ENCODE measurements around the gene CHRDL1.

CHRDL1 gene

DNA sequence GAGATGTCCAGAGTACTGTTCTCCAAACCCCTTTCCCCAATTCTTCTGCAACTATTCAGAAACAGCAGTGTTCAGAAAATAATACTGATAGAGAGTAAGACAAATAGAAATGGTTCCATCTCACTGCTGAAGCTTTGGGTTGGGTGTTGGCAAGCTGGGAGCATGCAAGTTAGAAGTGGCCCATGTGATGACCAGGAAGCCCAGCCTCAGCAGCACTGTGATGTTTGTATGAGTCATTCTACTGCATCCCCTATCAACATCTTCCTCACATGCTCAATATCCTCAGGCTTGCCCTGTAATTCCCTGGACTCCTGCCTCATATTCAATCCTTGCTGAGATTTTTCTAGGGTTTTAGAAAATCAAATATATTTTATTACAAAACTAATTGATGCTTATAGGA, 96.5 kb downstream of the CHRDL1 start:
- Histone ChIP-seq H3K4me1 (ENCODE audit: control insufficient read depth in 1 of 2, insufficient read depth in 1 of 2, low read depth in 1 of 2, low read length in 1 of 2) (no peaks in the 10 kb centered on the region), H3K27ac (no peak overlapping the region), H3K36me3 (no peaks in the 10 kb centered on the region), H3K9me3 (no peaks in the 10 kb centered on the region), H3K27me3 (no peaks in the 10 kb centered on the region), H3K4me3 (ENCODE audit: low read depth in 1 of 2, low read length in 1 of 2) (no peak overlapping the region)
- TF ChIP-seq, protein P1, sequence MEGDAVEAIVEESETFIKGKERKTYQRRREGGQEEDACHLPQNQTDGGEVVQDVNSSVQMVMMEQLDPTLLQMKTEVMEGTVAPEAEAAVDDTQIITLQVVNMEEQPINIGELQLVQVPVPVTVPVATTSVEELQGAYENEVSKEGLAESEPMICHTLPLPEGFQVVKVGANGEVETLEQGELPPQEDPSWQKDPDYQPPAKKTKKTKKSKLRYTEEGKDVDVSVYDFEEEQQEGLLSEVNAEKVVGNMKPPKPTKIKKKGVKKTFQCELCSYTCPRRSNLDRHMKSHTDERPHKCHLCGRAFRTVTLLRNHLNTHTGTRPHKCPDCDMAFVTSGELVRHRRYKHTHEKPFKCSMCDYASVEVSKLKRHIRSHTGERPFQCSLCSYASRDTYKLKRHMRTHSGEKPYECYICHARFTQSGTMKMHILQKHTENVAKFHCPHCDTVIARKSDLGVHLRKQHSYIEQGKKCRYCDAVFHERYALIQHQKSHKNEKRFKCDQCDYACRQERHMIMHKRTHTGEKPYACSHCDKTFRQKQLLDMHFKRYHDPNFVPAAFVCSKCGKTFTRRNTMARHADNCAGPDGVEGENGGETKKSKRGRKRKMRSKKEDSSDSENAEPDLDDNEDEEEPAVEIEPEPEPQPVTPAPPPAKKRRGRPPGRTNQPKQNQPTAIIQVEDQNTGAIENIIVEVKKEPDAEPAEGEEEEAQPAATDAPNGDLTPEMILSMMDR (IDR thresholded peaks at IDR 0.05), result no peak

DNA sequence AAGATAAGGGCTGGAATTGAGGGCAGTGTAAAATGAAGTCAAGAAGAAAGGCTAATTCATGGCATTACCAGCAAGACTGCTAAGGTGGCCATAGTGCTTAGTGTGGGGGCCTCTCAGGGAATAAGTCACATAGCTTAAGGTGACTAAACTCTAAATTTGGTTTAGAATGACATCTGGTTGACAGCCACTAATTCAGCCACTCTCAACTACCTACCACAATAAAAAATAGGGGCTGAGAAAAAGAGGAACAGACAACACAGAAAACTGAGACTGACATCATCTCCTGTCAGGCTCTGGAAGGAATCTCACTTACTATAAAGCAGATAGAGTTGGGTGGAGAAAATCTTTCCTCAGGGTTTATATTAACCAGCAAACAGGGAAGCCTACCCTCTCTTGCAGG, 96.9 kb downstream of the CHRDL1 start:
- H3K4me3 ChIP-seq (ENCODE audit: low read depth in 1 of 2, low read length in 1 of 2), result no peak overlapping the region
- H3K27me3 ChIP-seq, result no peaks in the 10 kb centered on the region
- no peaks in the 10 kb centered on the region for H3K36me3 ChIP-seq
- no peaks in the 10 kb centered on the region for H3K9me3 ChIP-seq
- TF ChIP-seq, protein P1 (IDR thresholded peaks at IDR 0.05), result no peak
- H3K4me1 ChIP-seq (ENCODE audit: control insufficient read depth in 1 of 2, insufficient read depth in 1 of 2, low read depth in 1 of 2, low read length in 1 of 2), result no peaks in the 10 kb centered on the region
- no peak overlapping the region for H3K27ac ChIP-seq

DNA sequence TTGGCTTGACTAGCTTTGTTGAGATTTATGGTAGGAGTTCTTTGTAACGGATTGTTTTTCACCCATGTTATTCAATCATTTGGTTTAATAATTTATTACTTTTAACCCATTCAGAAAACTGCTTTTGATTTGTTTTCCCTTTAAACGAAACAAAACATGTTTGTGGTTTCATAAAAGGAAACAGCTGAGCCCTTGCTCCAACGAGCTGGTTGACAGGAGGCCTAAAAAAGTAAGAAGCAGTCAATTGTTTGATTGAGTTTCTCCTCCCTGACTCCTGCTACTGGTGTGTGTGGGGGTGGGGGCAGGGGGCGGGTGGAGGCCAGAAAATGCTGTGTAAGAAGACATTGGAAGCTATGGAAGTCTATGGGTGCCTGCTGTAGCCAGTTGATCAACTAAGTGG, 102.8 kb downstream of the CHRDL1 start:
- Histone ChIP-seq H3K36me3 (no peaks in the 10 kb centered on the region), H3K9me3 (no peaks in the 10 kb centered on the region), H3K4me1 (ENCODE audit: control insufficient read depth in 1 of 2, insufficient read depth in 1 of 2, low read depth in 1 of 2, low read length in 1 of 2) (no peaks in the 10 kb centered on the region), H3K4me3 (ENCODE audit: low read depth in 1 of 2, low read length in 1 of 2) (no peak overlapping the region), H3K27me3 (no peaks in the 10 kb centered on the region), H3K27ac (no peak overlapping the region)
- TF ChIP-seq, protein P1 (IDR thresholded peaks at IDR 0.05), result no peak

DNA sequence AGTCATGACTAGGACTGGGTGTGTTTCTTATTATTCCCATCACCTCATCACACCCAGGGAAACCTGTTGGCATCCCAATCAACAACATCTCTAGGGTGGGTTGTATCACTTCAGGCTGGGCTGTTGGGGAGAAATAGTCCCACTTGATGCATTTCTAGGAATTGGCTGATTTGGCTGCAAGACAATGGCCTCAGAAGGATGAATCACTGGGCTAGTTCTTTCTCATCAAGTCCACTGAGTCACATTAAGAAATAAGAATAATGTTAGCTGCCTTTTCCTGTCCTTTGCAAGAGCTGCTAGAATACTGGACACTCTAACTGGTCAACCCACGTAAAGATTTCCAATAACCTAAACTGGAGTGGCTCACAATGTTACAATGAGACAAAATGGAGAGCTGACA, 104.2 kb downstream of the CHRDL1 start:
- TF ChIP-seq, protein P1 (IDR thresholded peaks at IDR 0.05), result no peak
- H3K36me3 ChIP-seq, result no peaks in the 10 kb centered on the region
- no peaks in the 10 kb centered on the region for H3K9me3 ChIP-seq
- no peaks in the 10 kb centered on the region for H3K4me1 ChIP-seq (ENCODE audit: control insufficient read depth in 1 of 2, insufficient read depth in 1 of 2, low read depth in 1 of 2, low read length in 1 of 2)
- H3K27ac ChIP-seq, result no peak overlapping the region
- H3K27me3 ChIP-seq, result no peaks in the 10 kb centered on the region
- no peak overlapping the region for H3K4me3 ChIP-seq (ENCODE audit: low read depth in 1 of 2, low read length in 1 of 2)

DNA sequence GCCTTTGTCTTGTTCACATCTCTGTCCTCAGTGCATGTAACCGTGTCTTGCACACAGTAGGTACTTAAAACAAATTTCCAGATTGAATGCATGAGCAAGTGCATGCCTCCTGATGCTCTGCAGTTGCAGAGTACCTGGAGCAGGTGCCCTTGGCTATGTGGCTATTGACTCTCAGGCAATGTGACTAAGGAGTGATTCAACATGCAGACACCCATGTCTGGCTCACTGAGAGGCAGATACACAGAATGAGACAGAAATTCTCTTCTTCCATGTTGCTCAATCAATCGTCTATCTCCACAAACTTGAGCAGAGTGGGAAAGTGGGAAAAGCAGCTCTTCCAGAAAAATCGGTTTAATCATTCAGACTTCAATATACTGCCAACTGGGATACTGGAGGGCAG, 111.0 kb downstream of the CHRDL1 start:
- no peaks in the 10 kb centered on the region for H3K36me3 ChIP-seq
- no peak overlapping the region for H3K27ac ChIP-seq
- H3K4me3 ChIP-seq (ENCODE audit: low read depth in 1 of 2, low read length in 1 of 2), result no peak overlapping the region
- H3K4me1 ChIP-seq (ENCODE audit: control insufficient read depth in 1 of 2, insufficient read depth in 1 of 2, low read depth in 1 of 2, low read length in 1 of 2), result no peaks in the 10 kb centered on the region
- no peaks in the 10 kb centered on the region for H3K9me3 ChIP-seq
- TF ChIP-seq, protein P1 (IDR thresholded peaks at IDR 0.05), result no peak
- no peaks in the 10 kb centered on the region for H3K27me3 ChIP-seq

DNA sequence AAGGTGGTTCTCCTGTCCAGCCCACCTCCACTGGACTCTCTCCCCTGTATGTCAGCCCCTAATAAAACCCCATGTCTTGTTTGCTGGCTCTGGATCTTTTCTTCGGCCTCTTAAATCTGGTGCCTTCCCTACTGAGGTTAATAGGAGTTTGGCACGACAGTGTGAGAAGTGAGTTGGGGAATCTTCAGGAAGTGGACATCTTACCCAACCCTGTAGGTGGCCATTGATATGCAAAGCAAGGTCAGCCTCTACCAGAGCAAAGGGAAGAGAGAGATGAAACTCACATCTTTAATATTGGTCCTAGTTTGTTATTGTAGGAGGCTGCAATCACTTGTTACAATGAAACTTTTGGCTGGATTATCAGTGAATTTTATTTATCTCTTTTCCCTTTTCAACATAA, 111.7 kb downstream of the CHRDL1 start:
- Histone ChIP-seq H3K36me3 (no peaks in the 10 kb centered on the region), H3K9me3 (no peaks in the 10 kb centered on the region), H3K4me3 (ENCODE audit: low read depth in 1 of 2, low read length in 1 of 2) (no peak overlapping the region), H3K4me1 (ENCODE audit: control insufficient read depth in 1 of 2, insufficient read depth in 1 of 2, low read depth in 1 of 2, low read length in 1 of 2) (no peaks in the 10 kb centered on the region), H3K27ac (no peak overlapping the region), H3K27me3 (no peaks in the 10 kb centered on the region)
- TF ChIP-seq, protein P1 (IDR thresholded peaks at IDR 0.05), result no peak

Data from neutrophil (primary cell).